Neutrophil (primary cell): ENCODE results near the gene RPL27.

Experiments
- H3K27ac ChIP-seq: fragments of 200-600 bp; sonication (generic); 2 replicates; pipeline ENCODE4 v1.5.1; 2016; ENCODE audit warnings: mild to moderate bottlenecking, moderate library complexity
- H3K27me3 ChIP-seq: fragments of 200-600 bp; sonication (generic); 2 replicates; pipeline ENCODE4 v1.6.0; 2016; ENCODE audit warnings: mild to moderate bottlenecking
- H3K36me3 ChIP-seq: fragments of 200-600 bp; sonication (generic); 2 replicates; pipeline ENCODE4 v1.5.1; 2017
- H3K4me1 ChIP-seq, 2 experiments: fragments of 200-600 bp in 1 of 2; sonication (generic) in 1 of 2; 1 replicate in 1 of 2; 2 replicates in 1 of 2; pipeline versions ENCODE4 v1.5.1 to v1.6.1; 2013 to 2016; ENCODE audit warnings: low read depth in 1 of 2, low read length in 1 of 2, mild to moderate bottlenecking in 1 of 2, moderate library complexity in 1 of 2; ENCODE audit not compliant: control insufficient read depth in 1 of 2, insufficient read depth in 1 of 2
- H3K4me3 ChIP-seq, 2 experiments: fragments of 200-600 bp in 1 of 2; sonication (generic) in 1 of 2; 1 replicate in 1 of 2; 2 replicates in 1 of 2; pipeline ENCODE4 v1.5.1; 2013 to 2016; ENCODE audit warnings: low read depth in 1 of 2, low read length in 1 of 2, mild to moderate bottlenecking in 1 of 2, moderate library complexity in 1 of 2
- H3K9me3 ChIP-seq: fragments of 200-600 bp; sonication (generic); 2 replicates; pipeline ENCODE4 v1.5.1; 2016
- TF ChIP-seq, protein P1 (sequence below): fragments of 200-600 bp; sonication (generic); IDR thresholded peaks from 2 replicates; pipeline ENCODE4 v1.5.1; 2016; ENCODE audit warnings: antibody characterized with exemption

The RPL27 gene

GRCh38 chr17:42997984-42998938 lies at the start of gene RPL27:
Gene RPL27, plus strand, starts transcription at chr17:42998419. Its CDS starts 332 bp downstream, at chr17:42998751.
- Histone ChIP-seq H3K4me3 (peak within 1 kb of the TSS; percentile 84 to 90), H3K4me1 (peaks cover 53 to 59% of the 10 kb centered on the region in 2 experiments), H3K27me3 (no peaks in the 10 kb centered on the region), H3K27ac (peak within 1 kb of the TSS; percentile 88), H3K9me3 (no peaks in the 10 kb centered on the region), H3K36me3 (peaks cover 16% of the 10 kb centered on the region)
- TF ChIP-seq, protein P1, sequence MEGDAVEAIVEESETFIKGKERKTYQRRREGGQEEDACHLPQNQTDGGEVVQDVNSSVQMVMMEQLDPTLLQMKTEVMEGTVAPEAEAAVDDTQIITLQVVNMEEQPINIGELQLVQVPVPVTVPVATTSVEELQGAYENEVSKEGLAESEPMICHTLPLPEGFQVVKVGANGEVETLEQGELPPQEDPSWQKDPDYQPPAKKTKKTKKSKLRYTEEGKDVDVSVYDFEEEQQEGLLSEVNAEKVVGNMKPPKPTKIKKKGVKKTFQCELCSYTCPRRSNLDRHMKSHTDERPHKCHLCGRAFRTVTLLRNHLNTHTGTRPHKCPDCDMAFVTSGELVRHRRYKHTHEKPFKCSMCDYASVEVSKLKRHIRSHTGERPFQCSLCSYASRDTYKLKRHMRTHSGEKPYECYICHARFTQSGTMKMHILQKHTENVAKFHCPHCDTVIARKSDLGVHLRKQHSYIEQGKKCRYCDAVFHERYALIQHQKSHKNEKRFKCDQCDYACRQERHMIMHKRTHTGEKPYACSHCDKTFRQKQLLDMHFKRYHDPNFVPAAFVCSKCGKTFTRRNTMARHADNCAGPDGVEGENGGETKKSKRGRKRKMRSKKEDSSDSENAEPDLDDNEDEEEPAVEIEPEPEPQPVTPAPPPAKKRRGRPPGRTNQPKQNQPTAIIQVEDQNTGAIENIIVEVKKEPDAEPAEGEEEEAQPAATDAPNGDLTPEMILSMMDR: peak; percentile 97

DNA sequence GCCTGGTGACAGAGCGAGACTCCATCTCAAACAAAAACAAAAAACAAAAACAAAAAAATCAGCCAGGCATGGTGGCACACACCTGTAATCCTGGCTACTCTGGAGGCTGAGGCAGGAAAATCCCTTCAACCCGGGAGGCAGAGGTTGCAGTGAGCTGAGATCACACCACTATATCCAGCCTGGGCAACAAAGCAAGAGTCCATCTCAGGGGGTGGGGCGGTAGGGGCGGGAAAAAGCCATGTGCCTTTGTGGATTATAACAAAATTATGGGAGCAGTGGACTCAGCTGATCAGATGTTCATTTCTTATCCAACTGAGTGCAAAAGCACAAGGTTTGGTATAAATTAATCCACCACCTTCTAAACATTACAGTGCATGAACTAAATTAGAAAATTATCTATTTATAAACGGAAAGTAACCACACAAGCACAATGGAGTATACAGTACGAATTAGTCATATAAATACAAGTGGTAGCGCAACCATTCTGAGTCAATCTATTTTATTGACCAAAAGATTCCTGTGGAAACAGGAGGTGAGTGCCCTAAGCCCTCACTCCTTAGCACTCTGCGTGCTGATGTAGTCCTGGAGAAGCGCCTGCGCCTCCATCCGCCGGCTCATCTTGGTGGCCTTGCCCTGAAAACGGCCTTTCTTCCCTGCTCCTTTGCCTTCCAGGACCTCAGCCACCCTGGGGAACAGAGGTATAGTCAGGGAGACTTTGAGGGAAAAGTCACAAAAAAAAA lies 48.0 kb upstream of the RPL27 start:
- H3K27me3 ChIP-seq: no peaks in the 10 kb centered on the region
- TF ChIP-seq, protein P1: no peak
- peaks cover 48% of the 10 kb centered on the region for H3K36me3 ChIP-seq
- no peak overlapping the region for H3K27ac ChIP-seq
- peaks cover 7 to 9% of the 10 kb centered on the region in 2 experiments for H3K4me1 ChIP-seq
- no peak overlapping the region for H3K4me3 ChIP-seq
- no peaks in the 10 kb centered on the region for H3K9me3 ChIP-seq

DNA sequence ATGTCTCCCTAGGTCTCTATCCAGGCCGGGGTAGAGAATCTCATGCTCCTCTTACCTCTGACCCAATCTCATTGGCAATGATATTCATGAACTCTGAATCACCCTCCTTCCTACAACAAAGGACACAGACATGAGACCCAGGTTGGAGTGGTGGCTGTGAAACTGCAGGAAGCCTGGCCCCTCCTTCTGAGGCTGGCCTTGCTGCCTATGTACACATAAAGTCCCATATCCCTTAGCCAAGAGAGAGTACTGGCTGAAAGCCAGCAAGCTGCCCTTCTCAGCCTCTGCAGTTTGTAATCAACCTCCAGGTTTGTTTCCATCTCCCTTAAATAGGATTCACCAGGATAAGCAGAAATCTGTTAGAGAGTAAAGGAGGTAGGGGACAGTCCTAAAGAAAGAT lies 44.5 kb upstream of the RPL27 start:
- H3K4me3 ChIP-seq: no peak overlapping the region
- H3K4me1 ChIP-seq: no peaks in the 10 kb centered on the region
- H3K36me3 ChIP-seq: peaks cover 57% of the 10 kb centered on the region
- TF ChIP-seq, protein P1: no peak
- no peaks in the 10 kb centered on the region for H3K9me3 ChIP-seq
- H3K27me3 ChIP-seq: no peaks in the 10 kb centered on the region
- no peak overlapping the region for H3K27ac ChIP-seq

- Histone ChIP-seq H3K36me3 (peaks cover 11% of the 10 kb centered on the region), H3K9me3 (no peaks in the 10 kb centered on the region), H3K4me3 (peak within 1 kb of the TSS; percentile 60 to 75), H3K27ac (peak within 1 kb of the TSS; percentile 67), H3K27me3 (no peaks in the 10 kb centered on the region), H3K4me1 (peaks cover 13 to 16% of the 10 kb centered on the region in 2 experiments)
- TF ChIP-seq, protein P1: peak; percentile 34
These were observed 33.9 kb upstream of the RPL27 start, which contains the start of gene AARSD1 for GRCh38 chr17:42964161-42964932. Gene AARSD1, minus strand, starts transcription at chr17:42964454. Its CDS starts 14 bp downstream, at chr17:42964440.

DNA sequence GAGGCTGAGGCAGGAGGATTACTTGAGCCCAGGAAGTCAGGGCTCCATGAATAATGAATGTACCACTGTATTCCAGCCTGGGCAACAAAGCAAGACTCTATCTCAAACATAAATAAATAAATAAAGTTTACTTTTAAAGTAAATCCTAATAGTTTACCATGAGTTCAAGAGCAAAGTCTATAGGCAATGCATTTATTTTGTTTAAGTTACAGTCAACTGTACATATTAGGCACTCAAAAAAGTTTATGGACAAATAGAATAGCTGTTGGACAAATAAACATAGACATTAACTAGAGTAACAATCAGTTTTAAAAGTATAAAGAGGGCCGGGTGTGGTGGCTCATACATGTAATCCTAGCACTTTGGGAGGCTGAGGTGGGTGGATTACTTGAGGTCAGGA lies 30.3 kb upstream of the RPL27 start:
- no peaks in the 10 kb centered on the region for H3K9me3 ChIP-seq
- no peaks in the 10 kb centered on the region for H3K36me3 ChIP-seq
- no peaks in the 10 kb centered on the region for H3K27me3 ChIP-seq
- H3K4me3 ChIP-seq: no peak overlapping the region
- H3K4me1 ChIP-seq: peaks cover 13 to 16% of the 10 kb centered on the region in 2 experiments
- TF ChIP-seq, protein P1: no peak
- no peak overlapping the region for H3K27ac ChIP-seq
